GM21381 (cell line): ENCODE data around the gene PARD6G.

Experiments used
- ATAC-seq: cut with Tn5 transposase; IDR thresholded peaks from one replicate; pipeline ENCODE4 v1.9.1; 2021; ENCODE audit warnings: mild to moderate bottlenecking, moderate library complexity; ENCODE audit not compliant: unreplicated experiment

Gene PARD6G

GRCh38 chr18:80115035-80115434, 132.3 kb downstream of the PARD6G start:
- no peak for ATAC-seq

- no peak for ATAC-seq
These were observed 134.6 kb downstream of the PARD6G start for GRCh38 chr18:80112624-80113248.

GRCh38 chr18:80109676-80110078, 137.6 kb downstream of the PARD6G start:
- peak; percentile 26 for ATAC-seq

GRCh38 chr18:80108739-80109675, 138.3 kb downstream of the PARD6G start, which contains the start of gene ADNP2:
TSS of gene ADNP2 (plus strand) at chr18:80109262. CDS start at chr18:80117543, 8,281 bp downstream.
- peak; percentile 64 for ATAC-seq

GRCh38 chr18:80108121-80108536, 139.2 kb downstream of the PARD6G start:
- no peak for ATAC-seq

GRCh38 chr18:80107426-80107825, 139.9 kb downstream of the PARD6G start:
- ATAC-seq: no peak
